GM12878 (cell line): ENCODE data around the gene MR1. TPM values are rescaled to one million over a fixed set of nuclear protein-coding genes. Genes with fewer than 3 reads are reported as not detected.

ENCODE experiments used
- ATAC-seq: fragments of 200-7000 bp; cut with Tn5 transposase; 3 replicates; pipeline ENCODE4 v1.9.1; 2020; ENCODE audit warnings: mild to moderate bottlenecking, moderate library complexity
- BruUV-seq: library from RNA; stranded (reverse); fragments of 400-500 nt; replicated peaks from 2 replicates; lab custom pipeline; 2021; lab: Mats Ljungman, UMichigan
- CTCF ChIA-PET: fragments of 300-600 bp; sonication (Branson Sonifier 250); formaldehyde crosslinking; extraction: SDS; loops from one replicate; lab custom pipeline; 2021; ENCODE audit warnings: inconsistent platforms; lab: Yijun Ruan, JAX
- POLR2A ChIA-PET: fragments of 350-600 bp; formaldehyde crosslinking; extraction: SDS; loops from one replicate; lab custom pipeline; 2021; ENCODE audit warnings: inconsistent platforms; lab: Charles Lee
- RAD21 ChIA-PET: fragments of 300-600 bp; sonication (Branson Sonifier 250); formaldehyde crosslinking; loops from one replicate; lab custom pipeline; 2023; ENCODE audit warnings: antibody characterized with exemption; ENCODE audit not compliant: unreplicated experiment; lab: Charles Lee
- SMC1A ChIA-PET: fragments of 300-600 bp; sonication (Branson Sonifier 250); formaldehyde crosslinking; loops from one replicate; lab custom pipeline; 2023; ENCODE audit not compliant: unreplicated experiment, uncharacterized antibody; lab: Charles Lee
- DNase-seq: peaks from one replicate; pipeline ENCODE4 v3.0.0-alpha.2; 2011; ENCODE audit warnings: low read depth, low spot score
- FAIRE-seq: peaks from 3 replicates; lab custom pipeline; 2011; peaks lifted over from hg19 to GRCh38; lab: Jason Lieb, UNC
- H2AFZ ChIP-seq: 2 replicates; pipeline ENCODE4 v1.6.0; 2011; ENCODE audit warnings: low read depth, low read length, control low read depth; ENCODE audit not compliant: control insufficient read depth
- H3K27ac ChIP-seq: 2 replicates; pipeline ENCODE4 v1.5.1; 2011; ENCODE audit warnings: control low read depth; ENCODE audit not compliant: control insufficient read depth, insufficient read depth
- H3K27me3 ChIP-seq, 2 experiments: replicated peaks in 1 of 2; 2 replicates each; pipeline versions ENCODE4 v1.6.0 to v1.6.1; 2011; ENCODE audit warnings: low read length in 1 of 2; ENCODE audit not compliant: control insufficient read depth in 2 of 2, insufficient read depth in 2 of 2
- H3K36me3 ChIP-seq, 2 experiments: 2 replicates each; pipeline ENCODE4 v1.5.1; 2011; ENCODE audit warnings: low read length in 1 of 2; ENCODE audit not compliant: control insufficient read depth in 2 of 2, insufficient read depth in 2 of 2
- H3K4me1 ChIP-seq: 2 replicates; pipeline ENCODE4 v1.6.1; 2011; ENCODE audit warnings: mild to moderate bottlenecking, low read length, moderate library complexity, mixed read lengths; ENCODE audit not compliant: control insufficient read depth, insufficient read depth
- H3K4me2 ChIP-seq: 2 replicates; pipeline ENCODE4 v1.6.0; 2011; ENCODE audit warnings: control low read depth; ENCODE audit not compliant: control insufficient read depth, insufficient read depth
- H3K4me3 ChIP-seq: fragments of 200-600 bp; sonication (generic); 2 replicates; pipeline ENCODE4 v1.5.1; 2016
- H3K79me2 ChIP-seq: 2 replicates; pipeline ENCODE4 v1.6.0; 2011; ENCODE audit warnings: low read length; ENCODE audit not compliant: control insufficient read depth, insufficient read depth
- H3K9ac ChIP-seq: 2 replicates; pipeline ENCODE4 v1.8.0; 2011; ENCODE audit warnings: low read length, control low read depth, mixed read lengths; ENCODE audit not compliant: control insufficient read depth, insufficient read depth
- H3K9me3 ChIP-seq: replicated peaks from 3 replicates; pipeline ENCODE4 v1.5.1; 2011; ENCODE audit warnings: mild to moderate bottlenecking, low read length; ENCODE audit not compliant: control insufficient read depth, insufficient read depth
- H4K20me1 ChIP-seq: 2 replicates; pipeline ENCODE4 v1.6.0; 2011; ENCODE audit not compliant: control insufficient read depth, insufficient read depth
- BMI1 ChIP-seq: fragments of 450-650 bp; IDR thresholded peaks from 2 replicates; pipeline ENCODE4 v1.6.1; 2016; ENCODE audit warnings: mild to moderate bottlenecking, moderate library complexity, borderline replicate concordance
- CEBPB ChIP-seq, 2 experiments: fragments of 150-350 bp in 1 of 2; IDR thresholded peaks; 2 replicates each; pipeline ENCODE4 v1.6.1; 2012 to 2014; ENCODE audit warnings: low read depth in 2 of 2, low read length in 2 of 2, borderline replicate concordance in 1 of 2, inconsistent platforms in 1 of 2
- EGR1 ChIP-seq, 2 experiments: IDR thresholded peaks; 1 replicate in 1 of 2; 2 replicates in 1 of 2; pipeline ENCODE4 v1.6.1; 2011 to 2012; ENCODE audit warnings: low read depth in 2 of 2, low read length in 2 of 2, borderline replicate concordance in 1 of 2, mild to moderate bottlenecking in 1 of 2, moderate library complexity in 1 of 2
- ETV6 ChIP-seq, 2 experiments: fragments of 450-650 bp in 1 of 2; IDR thresholded peaks in 1 of 2; conservative IDR thresholded peaks in 1 of 2; 2 replicates each; pipeline ENCODE4 v1.6.1; 2014; ENCODE audit warnings: antibody characterized with exemption in 1 of 2, borderline replicate concordance in 1 of 2, low read depth in 1 of 2, mild to moderate bottlenecking in 1 of 2, moderate library complexity in 1 of 2
- IKZF1 ChIP-seq: fragments of 450-650 bp; conservative IDR thresholded peaks from 2 replicates; pipeline ENCODE4 v1.6.1; 2017; ENCODE audit warnings: antibody characterized with exemption, mild to moderate bottlenecking
- TBL1XR1 ChIP-seq: IDR thresholded peaks from 2 replicates; pipeline ENCODE4 v1.6.1; 2012; ENCODE audit warnings: low read depth, low read length, improper control_type of control experiment
- TCF7 ChIP-seq: IDR thresholded peaks from 2 replicates; pipeline ENCODE4 v1.6.1; 2014; ENCODE audit warnings: antibody characterized with exemption, borderline replicate concordance
- ZNF217 ChIP-seq: fragments of 450-650 bp; IDR thresholded peaks from 2 replicates; pipeline ENCODE4 v1.6.1; 2017; ENCODE audit warnings: antibody characterized with exemption, mild to moderate bottlenecking
- WGBS: methylation state at CpG from one replicate; pipeline ENCODE4 v1.1.6; 2016; ENCODE audit warnings: low lambda C conversion rate; ENCODE audit not compliant: insufficient replicate concordance, insufficient coverage; ENCODE audit errors: missing lambda C conversion rate; 5-methylcytosine and 5-hydroxymethylcytosine counted together
- in situ Hi-C: fragments of 300-500 bp; cut with MboI; formaldehyde crosslinking; loops from 9 replicates; pipeline ENCODE4 v1.14.3; 2018; ENCODE audit warnings: mixed read lengths
- intact Hi-C: fragments of 100-400 bp; cut with micrococcal nuclease; formaldehyde crosslinking; loops from one replicate; pipeline ENCODE4 v1.14.2; 2022; ENCODE audit not compliant: unreplicated experiment
- polyA plus RNA-seq, 11 experiments: library from polyadenylated mRNA; depleted of rRNA in 4 of 11; unstranded in 6 of 11; stranded (reverse) in 5 of 11; fragments of >200 nt; fragmentation: Nextera tagmentation in 4 of 11; fragmentation: Illumina TruSeq in 1 of 11; extraction: Ambion mirVana in 4 of 11; extraction: Trizol in 1 of 11; gene quantifications; 1 replicate in 1 of 11; 2 replicates in 10 of 11; pipeline versions ENCODE4 v1.2.1 to v1.2.3, GENCODE V29; 2011 to 2016; ENCODE audit warnings: inconsistent platforms in 2 of 11, missing spikeins in 2 of 11, low read depth in 1 of 11
- total RNA-seq, 4 experiments: library from RNA; depleted of rRNA in 3 of 4; stranded (reverse); fragments of >200 nt in 3 of 4; fragmentation: Illumina TruSeq in 1 of 4; extraction: Trizol in 1 of 4; gene quantifications; 2 replicates each; pipeline versions ENCODE4 v1.2.1 to v1.2.3, GENCODE V29; 2013 to 2021

MR1 gene
- total and polyA plus RNA-seq, 10 of the 15 experiments (the other 5 are each of a cell fraction or from before 2014, with no cell fraction given): 24.7 to 65.9 (median 30.9) TPM

GRCh38 chr1:181110013-181110412 lies 76.2 kb downstream of the MR1 start:
- no peaks in the 10 kb centered on the region for H3K36me3 ChIP-seq
- H3K9me3 ChIP-seq: no peaks in the 10 kb centered on the region
- intact Hi-C loops: no loop called here
- H3K9ac ChIP-seq: no peak overlapping the region
- ChIA-PET RAD21 (interaction anchor here (0.8 to 2.1 kb wide), 3 partner anchors 31 to 47 kb away, joined by 3 to 4 read pairs (median 4); no protein-coding TSS in a partner anchor), SMC1A (interaction anchor here (1.0 to 39.2 kb wide), 2 partner anchors 10 to 30 kb away, joined by 3 to 1399 read pairs; no protein-coding TSS in a partner anchor), CTCF (interaction anchor here (1.5 to 38.4 kb wide), 2 partner anchors 18 to 30 kb away, joined by 4 to 1067 read pairs; no protein-coding TSS in a partner anchor), POLR2A (interaction anchor here (16.3 kb wide), 1 partner anchor 20 kb away, joined by 256 read pairs; no protein-coding TSS in a partner anchor)
- in situ Hi-C loops: no loop called here
- no TSS peak for BruUV-seq
- H2AFZ ChIP-seq: no peak overlapping the region
- no peak for DNase-seq
- H3K4me3 ChIP-seq: no peak overlapping the region
- no peaks in the 10 kb centered on the region for H3K79me2 ChIP-seq
- H4K20me1 ChIP-seq: no peaks in the 10 kb centered on the region
- no peak overlapping the region for H3K4me2 ChIP-seq
- no peak overlapping the region for H3K27ac ChIP-seq
- TF ChIP-seq ETV6 (conservative IDR thresholded peaks at IDR 0.05 in 1 of 2, IDR thresholded peaks at IDR 0.05 in 1 of 2; ENCODE audit: borderline replicate concordance in 1 of 2, low read depth in 1 of 2) (no peak), TCF7 (no peak), CEBPB (IDR thresholded peaks at IDR 0.05; ENCODE audit: borderline replicate concordance in 1 of 2, low read depth in 2 of 2, low read length in 2 of 2) (no peak), TBL1XR1 (no peak), IKZF1 (no peak), EGR1 (IDR thresholded peaks at IDR 0.05; ENCODE audit: borderline replicate concordance in 1 of 2, low read depth in 2 of 2, low read length in 2 of 2) (no peak), BMI1 (no peak), ZNF217 (no peak)
- no peak for ATAC-seq
- no peaks in the 10 kb centered on the region for H3K27me3 ChIP-seq
- H3K4me1 ChIP-seq: peaks cover 12% of the 10 kb centered on the region
- FAIRE-seq: no peak
- 47% methylated on average over 2 of the region's 2 CpGs for WGBS

Other genes with a start within 250 kb of the MR1 start
- 0.05 and 0.28 TPM in 2 replicates for gene KIAA1614, start 121.1 kb upstream of the MR1 start, total RNA-seq (2014; rRNA removed)
- gene KIAA1614, start 121.1 kb upstream of the MR1 start, total RNA-seq (2014; rRNA removed; fragmentation: Illumina TruSeq; extraction: Trizol): 0.04 and 0.09 TPM in 2 replicates
- gene KIAA1614, start 121.1 kb upstream of the MR1 start, total RNA-seq (2021): 0.24 and 0.26 TPM in 2 replicates
- 0.31 and 0.59 TPM in 2 replicates for gene KIAA1614, start 121.1 kb upstream of the MR1 start, polyA plus RNA-seq (2011; rRNA removed)
- gene KIAA1614, start 121.1 kb upstream of the MR1 start, polyA plus RNA-seq (2014; fragmentation: Illumina TruSeq; extraction: Trizol): 0.03 TPM in 2 replicates
- under 1 TPM in 1 of 2 experiments, not detected in 1; 0.03 TPM for gene KIAA1614, start 121.1 kb upstream of the MR1 start, polyA plus RNA-seq (2014; fragmentation: Nextera tagmentation; extraction: Ambion mirVana)
- 0.36 and 1.0 TPM in 2 replicates for gene KIAA1614, start 121.1 kb upstream of the MR1 start, polyA plus RNA-seq (2014; rRNA removed)
- under 1 TPM; 0.09 to 0.27 TPM for gene KIAA1614, start 121.1 kb upstream of the MR1 start, polyA plus RNA-seq (2016; fragmentation: Nextera tagmentation; extraction: Ambion mirVana)
- 21.5 and 24.1 TPM in 2 replicates for gene STX6, start 11.1 kb upstream of the MR1 start, total RNA-seq (2014; rRNA removed)
- gene STX6, start 11.1 kb upstream of the MR1 start, total RNA-seq (2014; rRNA removed; fragmentation: Illumina TruSeq; extraction: Trizol): 18.7 and 20.3 TPM in 2 replicates
- 18.9 and 19.3 TPM in 2 replicates for gene STX6, start 11.1 kb upstream of the MR1 start, total RNA-seq (2021)
- gene STX6, start 11.1 kb upstream of the MR1 start, polyA plus RNA-seq (2011; rRNA removed): 33.6 and 36.3 TPM in 2 replicates
- gene STX6, start 11.1 kb upstream of the MR1 start, polyA plus RNA-seq (2014; fragmentation: Illumina TruSeq; extraction: Trizol): 17.2 and 19.6 TPM in 2 replicates
- gene STX6, start 11.1 kb upstream of the MR1 start, polyA plus RNA-seq (2014; fragmentation: Nextera tagmentation; extraction: Ambion mirVana): 1 to 10 TPM; 4.7 to 6.2 TPM
- gene STX6, start 11.1 kb upstream of the MR1 start, polyA plus RNA-seq (2014; rRNA removed): 16.7 and 16.9 TPM in 2 replicates
- gene STX6, start 11.1 kb upstream of the MR1 start, polyA plus RNA-seq (2016; fragmentation: Nextera tagmentation; extraction: Ambion mirVana): 10 to 100 TPM; 13.3 to 15.5 TPM
- gene IER5, start 54.7 kb downstream of the MR1 start, total RNA-seq (2014; rRNA removed): 65.4 and 69.4 TPM in 2 replicates
- gene IER5, start 54.7 kb downstream of the MR1 start, total RNA-seq (2014; rRNA removed; fragmentation: Illumina TruSeq; extraction: Trizol): 32.7 and 34.9 TPM in 2 replicates
- gene IER5, start 54.7 kb downstream of the MR1 start, total RNA-seq (2021): 73.9 and 75.2 TPM in 2 replicates
- gene IER5, start 54.7 kb downstream of the MR1 start, polyA plus RNA-seq (2011; rRNA removed): 36.4 and 44.1 TPM in 2 replicates
- gene IER5, start 54.7 kb downstream of the MR1 start, polyA plus RNA-seq (2014; fragmentation: Illumina TruSeq; extraction: Trizol): 22.4 and 26.2 TPM in 2 replicates
- gene IER5, start 54.7 kb downstream of the MR1 start, polyA plus RNA-seq (2014; fragmentation: Nextera tagmentation; extraction: Ambion mirVana): 10 to 100 TPM in 1 of 2 experiments, 1 to 10 TPM in 1; 6.2 to 19.5 TPM
- 52.3 and 62.0 TPM in 2 replicates for gene IER5, start 54.7 kb downstream of the MR1 start, polyA plus RNA-seq (2014; rRNA removed)
- 10 to 100 TPM in 1 of 2 experiments, 1 to 10 TPM in 1; 4.3 to 11.7 TPM for gene IER5, start 54.7 kb downstream of the MR1 start, polyA plus RNA-seq (2016; fragmentation: Nextera tagmentation; extraction: Ambion mirVana)